Left ventricle myocardium inferior (tissue), 1 donor: ENCODE measurements around the gene ZNF92. TPM values are rescaled to one million over a fixed set of nuclear protein-coding genes. Genes with fewer than 3 reads are reported as not detected.
"Not testable (repeated sequence)": the region's sequence is repeated elsewhere in the genome, so short reads cannot be mapped to it uniquely, and the experiment has no call there.

Experiments used
- DNase-seq: peaks from one replicate; pipeline ENCODE4 v3.0.0-alpha.2; 2020
- H3K27ac ChIP-seq: fragments of 200-600 bp; replicated peaks from 2 replicates; pipeline ENCODE4 v1.8.0; 2021
- H3K27me3 ChIP-seq: fragments of 200-600 bp; 2 replicates; pipeline ENCODE4 v1.8.0; 2021; ENCODE audit warnings: low read depth
- H3K36me3 ChIP-seq: fragments of 200-600 bp; 2 replicates; pipeline ENCODE4 v1.8.0; 2021
- H3K4me1 ChIP-seq: fragments of 200-600 bp; 2 replicates; pipeline ENCODE4 v1.8.0; 2021
- H3K4me3 ChIP-seq: fragments of 200-600 bp; 2 replicates; pipeline ENCODE4 v1.8.0; 2021; ENCODE audit warnings: mild to moderate bottlenecking, moderate library complexity
- H3K9me3 ChIP-seq: fragments of 200-600 bp; replicated peaks from 2 replicates; pipeline ENCODE4 v1.8.0; 2021
- CTCF ChIP-seq: fragments of 200-600 bp; IDR thresholded peaks from 2 replicates; pipeline ENCODE4 v1.8.0; 2021; ENCODE audit warnings: antibody characterized with exemption, mild to moderate bottlenecking, borderline replicate concordance
- intact Hi-C: fragments of 100-400 bp; cut with micrococcal nuclease; formaldehyde crosslinking; loops from one replicate; pipeline ENCODE4 v1.11.0; 2022
- total RNA-seq: library from RNA; stranded (reverse); fragmentation: NEBNext Ultra II Directional; extraction: Animal tissue kit (Norgen Biotek cat#: 25700); gene quantifications from one replicate; pipeline ENCODE4 v1.2.1, GENCODE V29; 2021
- donor health status: DM: no; HTN: yes; CAD: no; lungs with severe emphysema.

Gene ZNF92
- total RNA-seq, 1 donor from 2014 or later, result 2.7 TPM

GRCh38 chr7:65444899-65445823 lies 71.5 kb downstream of the ZNF92 start:
- TF ChIP-seq CTCF, result no peak
- Histone ChIP-seq H3K36me3 (no peaks in the 10 kb centered on the region), H3K27me3 (peaks cover 6% of the 10 kb centered on the region), H3K9me3 (peaks cover 10% of the 10 kb centered on the region), H3K27ac (no peak overlapping the region), H3K4me1 (peaks cover 12% of the 10 kb centered on the region), H3K4me3 (no peak overlapping the region)
- no peak for DNase-seq
- intact Hi-C loops, result no loop called here

GRCh38 chr7:65447041-65447440 lies 73.4 kb downstream of the ZNF92 start:
- intact Hi-C loops, H3K4me3 ChIP-seq, H3K27ac ChIP-seq, H3K36me3 ChIP-seq, H3K27me3 ChIP-seq, DNase-seq: not testable (repeated sequence)
- H3K9me3 ChIP-seq, result peaks cover 10% of the 10 kb centered on the region
- H3K4me1 ChIP-seq, result peaks cover 17% of the 10 kb centered on the region

- Histone ChIP-seq H3K4me3 (no peak overlapping the region), H3K27ac (no peak overlapping the region), H3K36me3 (no peaks in the 10 kb centered on the region), H3K4me1 (peaks cover 22% of the 10 kb centered on the region), H3K9me3 (peaks cover 10% of the 10 kb centered on the region), H3K27me3 (peaks cover 6% of the 10 kb centered on the region)
- no peak for TF ChIP-seq CTCF
- no peak for DNase-seq
- intact Hi-C loops, result no loop called here
These were observed 75.3 kb downstream of the ZNF92 start for GRCh38 chr7:65448816-65449504.

- intact Hi-C loops, result no loop called here
These were observed 75.8 kb downstream of the ZNF92 start for GRCh38 chr7:65449505-65449852.

More at GRCh38 chr7:65449505-65449852, 75.8 kb downstream of the ZNF92 start:
- Histone ChIP-seq H3K4me1 (peaks cover 22% of the 10 kb centered on the region), H3K9me3 (peaks cover 10% of the 10 kb centered on the region), H3K36me3 (no peaks in the 10 kb centered on the region), H3K27ac (no peak overlapping the region), H3K4me3 (no peak overlapping the region), H3K27me3 (peaks cover 2% of the 10 kb centered on the region)
- TF ChIP-seq CTCF, result no peak
- DNase-seq, result no peak
